Subcutaneous adipose tissue (tissue), 4 donors: ENCODE results near the gene EDN2. TPM values are rescaled to one million over a fixed set of nuclear protein-coding genes. Genes with fewer than 3 reads are reported as not detected.

Source experiments
- total RNA-seq, 4 donors: library from RNA; depleted of rRNA; stranded (reverse); fragments of >200 nt; gene quantifications; one replicate each; pipeline ENCODE4 v1.1.0, GENCODE V29; 2016
- TF ChIP-seq, protein P1 (sequence below): fragments of 450-650 bp; IDR thresholded peaks from one replicate; pipeline ENCODE4 v1.5.1; 2016; ENCODE audit warnings: low read depth, mild to moderate bottlenecking, control low read depth, antibody characterized with exemption, moderate library complexity

The EDN2 gene
- total RNA-seq, 4 donors from 2014 or later = 1.1 TPM; not detected in 3

DNA sequence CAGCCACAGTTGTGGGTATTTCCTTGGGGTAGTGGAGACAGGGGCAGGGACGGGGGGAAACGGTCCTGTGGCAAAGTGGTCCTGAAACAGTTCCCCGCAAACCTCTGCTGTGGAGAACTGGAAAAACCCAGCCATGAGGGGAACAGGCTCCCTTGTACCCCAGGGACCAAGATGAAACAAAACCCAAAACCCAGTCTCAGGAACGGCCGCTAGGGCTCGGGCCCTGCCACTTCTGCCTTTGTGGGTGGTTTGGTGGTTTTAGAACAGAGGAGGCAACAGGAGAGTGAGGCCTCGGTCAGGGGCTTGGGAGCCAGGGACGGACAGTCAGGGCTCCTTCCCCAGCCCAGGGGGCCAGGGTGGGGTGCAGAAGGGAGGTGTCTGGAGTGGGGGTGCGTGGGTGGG, 24.8 kb upstream of the EDN2 start:
- TF ChIP-seq, protein P1, sequence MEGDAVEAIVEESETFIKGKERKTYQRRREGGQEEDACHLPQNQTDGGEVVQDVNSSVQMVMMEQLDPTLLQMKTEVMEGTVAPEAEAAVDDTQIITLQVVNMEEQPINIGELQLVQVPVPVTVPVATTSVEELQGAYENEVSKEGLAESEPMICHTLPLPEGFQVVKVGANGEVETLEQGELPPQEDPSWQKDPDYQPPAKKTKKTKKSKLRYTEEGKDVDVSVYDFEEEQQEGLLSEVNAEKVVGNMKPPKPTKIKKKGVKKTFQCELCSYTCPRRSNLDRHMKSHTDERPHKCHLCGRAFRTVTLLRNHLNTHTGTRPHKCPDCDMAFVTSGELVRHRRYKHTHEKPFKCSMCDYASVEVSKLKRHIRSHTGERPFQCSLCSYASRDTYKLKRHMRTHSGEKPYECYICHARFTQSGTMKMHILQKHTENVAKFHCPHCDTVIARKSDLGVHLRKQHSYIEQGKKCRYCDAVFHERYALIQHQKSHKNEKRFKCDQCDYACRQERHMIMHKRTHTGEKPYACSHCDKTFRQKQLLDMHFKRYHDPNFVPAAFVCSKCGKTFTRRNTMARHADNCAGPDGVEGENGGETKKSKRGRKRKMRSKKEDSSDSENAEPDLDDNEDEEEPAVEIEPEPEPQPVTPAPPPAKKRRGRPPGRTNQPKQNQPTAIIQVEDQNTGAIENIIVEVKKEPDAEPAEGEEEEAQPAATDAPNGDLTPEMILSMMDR = no peak

DNA sequence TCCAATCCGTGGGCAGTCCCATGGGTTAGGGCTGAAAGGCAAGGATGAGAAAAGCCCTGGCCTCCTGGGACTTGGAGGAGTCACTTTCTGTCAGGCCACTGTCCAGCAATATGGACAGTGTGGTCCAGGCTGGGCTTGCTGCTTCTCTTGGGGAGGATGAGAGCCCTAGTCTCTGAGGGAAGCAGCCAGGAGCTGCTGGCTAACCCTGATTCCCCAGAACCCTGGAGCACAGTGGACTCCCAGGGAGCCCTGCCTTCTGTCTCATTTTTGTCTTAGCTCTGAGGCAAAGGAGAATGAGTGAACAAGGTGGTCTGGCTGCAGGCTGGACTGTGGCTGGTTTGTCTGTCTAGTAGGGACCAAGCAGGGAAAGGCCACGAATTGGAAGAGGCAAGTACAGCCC, 23.8 kb upstream of the EDN2 start:
- TF ChIP-seq, protein P1 = no peak

DNA sequence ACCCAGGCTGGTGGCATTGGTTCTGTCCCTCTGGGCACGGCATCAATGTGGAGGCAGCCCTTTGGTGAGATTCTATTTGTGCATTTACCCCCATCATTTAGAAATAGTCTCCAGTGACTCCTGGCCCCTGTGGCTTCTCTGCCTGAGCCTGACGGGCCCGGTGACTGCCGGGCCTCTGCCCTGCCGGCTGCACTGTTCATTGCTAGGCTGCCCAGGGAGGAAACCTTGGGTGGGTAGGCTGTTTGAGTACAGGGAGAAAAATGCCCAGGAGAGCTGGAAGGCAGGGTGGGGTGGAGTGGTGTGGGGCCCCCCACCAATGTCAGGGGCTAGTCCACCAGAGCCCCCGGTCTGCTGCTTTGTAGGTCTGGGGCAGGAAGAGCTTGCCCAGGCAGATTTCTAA, 23.4 kb upstream of the EDN2 start:
- TF ChIP-seq, protein P1 = no peak

DNA sequence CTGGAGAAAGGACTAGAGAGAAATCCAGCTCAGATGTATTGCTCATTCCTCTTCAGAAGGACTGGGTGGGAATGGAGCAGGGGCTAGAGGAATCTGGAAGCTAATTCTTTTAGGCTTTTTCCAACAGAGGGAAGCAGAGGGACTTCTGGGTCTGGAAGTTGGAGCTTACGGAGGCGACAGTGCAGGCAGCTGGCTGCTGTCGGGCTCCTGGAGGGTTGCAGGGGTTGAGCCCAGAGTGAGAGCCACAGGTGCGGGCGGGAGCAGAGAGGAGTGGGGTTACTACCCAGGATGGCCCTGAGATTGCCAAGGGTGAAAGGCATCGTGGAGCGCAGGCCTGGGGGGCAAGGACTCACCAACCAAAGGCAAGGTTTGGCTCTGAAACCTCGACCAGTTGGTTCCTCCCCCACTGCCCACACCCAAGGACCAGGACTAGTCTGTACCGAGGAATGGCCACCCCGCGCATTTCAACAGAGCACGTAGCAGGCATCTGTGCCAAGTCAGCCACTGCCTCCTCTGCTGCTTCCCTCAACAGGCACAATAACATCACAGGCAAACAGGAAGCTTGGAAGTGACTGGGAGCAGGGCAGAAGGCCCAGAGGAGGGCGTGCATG, 22.7 kb upstream of the EDN2 start:
- TF ChIP-seq, protein P1 = no peak

DNA sequence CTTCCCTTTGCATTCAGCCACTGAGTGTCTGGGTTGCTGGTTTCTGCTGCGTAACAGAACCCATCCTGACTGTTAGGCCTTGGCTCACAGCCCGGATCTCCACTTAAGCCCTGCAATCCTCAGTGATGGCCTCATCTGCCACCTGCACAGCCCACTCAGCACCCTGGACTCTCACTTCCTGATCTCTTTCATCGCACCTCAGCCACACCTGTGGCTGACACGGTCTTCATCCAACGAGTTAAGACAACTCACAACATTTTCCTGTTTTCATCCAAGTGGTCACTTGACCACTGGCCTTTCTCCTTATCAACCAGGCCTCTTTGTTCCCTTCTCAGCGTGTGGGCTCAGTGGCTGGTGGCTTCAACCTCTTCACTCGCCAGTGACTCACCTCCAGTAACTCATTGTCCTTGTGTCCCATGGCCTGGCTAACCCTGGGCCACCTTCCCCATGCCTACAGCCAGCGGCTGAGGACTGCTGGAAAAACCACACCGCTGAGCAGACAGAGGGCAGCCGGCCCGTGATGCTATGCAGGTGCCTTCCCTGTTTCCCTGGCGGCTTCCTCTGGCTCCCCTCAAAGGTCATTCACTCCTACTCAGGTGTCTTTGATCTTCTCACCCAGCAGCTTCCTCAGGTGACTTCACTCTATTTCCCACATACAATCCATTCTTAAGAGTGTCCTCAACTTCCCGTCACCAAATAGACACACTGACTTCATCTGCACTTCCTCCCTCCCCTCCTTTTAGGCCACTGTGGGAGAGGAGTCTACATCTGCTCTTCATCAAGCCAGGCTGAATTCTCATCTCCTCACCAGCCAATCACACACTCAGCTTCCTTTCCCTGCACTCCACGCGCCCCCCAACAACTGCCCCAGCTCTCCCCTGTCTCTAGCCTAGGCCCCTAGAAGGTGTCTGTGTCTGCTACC, 19.9 kb upstream of the EDN2 start:
- TF ChIP-seq, protein P1 = no peak

DNA sequence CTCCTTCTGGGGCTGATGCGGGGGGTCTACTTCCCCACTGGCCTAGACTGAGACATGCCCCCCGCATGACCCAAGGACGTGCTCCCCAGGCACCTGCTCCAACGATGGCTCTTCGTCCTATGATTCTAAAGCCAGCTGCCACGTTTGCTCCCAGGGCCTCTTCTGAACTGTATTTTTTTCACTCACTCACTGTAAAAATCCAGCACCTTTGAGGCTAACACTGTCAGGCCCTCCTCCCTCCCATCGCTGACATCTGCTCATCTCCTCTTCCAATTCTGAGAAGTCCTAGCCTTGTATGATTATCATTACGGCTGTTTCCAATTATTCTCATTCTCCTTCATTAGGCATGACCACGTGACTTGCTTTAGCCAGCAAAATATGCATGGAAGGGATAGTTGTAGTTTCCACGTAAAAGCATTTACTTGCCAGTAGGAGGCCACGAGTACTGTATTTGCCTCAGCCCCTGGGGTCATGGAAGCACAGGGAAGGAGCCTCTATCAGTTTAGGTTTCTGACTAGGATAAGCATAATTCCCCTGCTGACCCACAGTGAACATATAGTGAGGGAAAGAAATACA, 19.1 kb upstream of the EDN2 start:
- TF ChIP-seq, protein P1 = no peak

DNA sequence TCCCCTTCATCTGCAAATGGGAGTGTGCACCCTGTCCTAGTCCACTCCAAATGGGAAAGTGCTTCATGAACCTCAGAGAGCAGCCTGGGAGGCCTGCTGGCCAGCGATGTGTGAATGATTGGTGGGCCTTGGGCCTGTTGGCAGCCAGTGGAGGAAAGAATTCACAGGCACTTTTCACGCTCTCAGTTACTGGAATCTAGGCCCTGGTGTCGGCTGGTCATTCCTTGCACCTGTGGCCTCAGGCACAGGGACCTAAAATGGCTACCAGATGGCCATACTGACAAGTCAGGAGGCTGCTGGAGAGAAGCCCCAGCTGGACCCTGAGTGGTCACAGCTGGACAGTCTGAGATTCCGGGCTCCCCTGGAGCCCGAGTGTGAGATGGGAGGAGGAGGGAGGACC, 18.4 kb upstream of the EDN2 start:
- TF ChIP-seq, protein P1 = no peak
